Stimulated activated CD8-positive, alpha-beta memory T cell treated with anti-CD3 and anti-CD28 coated beads, Interleukin-12 subunit alpha, Interleukin-12 subunit beta, amount 100 ng/mL, for 1 hour (primary cell): Measurements from ENCODE around the gene THRB.

Experiments
- DNase-seq: peaks from one replicate; pipeline ENCODE4 v3.0.0-alpha.2; 2020; ENCODE audit warnings: low read depth

Gene THRB

DNA sequence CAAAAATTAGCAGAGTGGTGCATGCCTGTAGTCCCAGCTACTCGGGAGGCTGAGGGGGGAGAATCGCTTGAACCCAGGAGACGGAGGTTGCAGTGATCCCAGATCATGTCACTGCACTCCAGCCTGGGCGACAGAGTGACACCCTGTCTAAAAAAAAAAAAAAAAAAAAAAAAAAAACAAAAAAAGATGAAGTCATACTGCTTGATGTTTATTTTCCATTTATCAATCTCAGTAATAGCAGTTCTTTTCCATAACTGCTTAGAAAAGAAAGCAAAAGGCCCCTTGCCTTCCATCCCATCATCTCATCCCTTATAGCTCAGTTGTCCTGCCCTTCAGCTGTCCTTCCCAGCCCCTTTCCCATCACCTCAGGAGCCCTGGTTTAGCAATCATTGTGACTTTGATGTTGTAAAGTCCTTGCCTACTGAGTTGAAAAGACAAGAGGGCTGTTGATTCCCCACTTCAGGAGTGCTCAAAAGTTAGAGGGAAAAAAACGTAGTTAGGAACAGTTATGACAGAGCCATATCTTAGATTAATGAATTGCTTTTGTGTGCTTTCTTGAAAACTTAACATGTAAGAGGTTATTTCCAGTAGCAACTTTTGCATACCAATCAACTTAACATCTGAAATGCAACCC, 18.0 kb upstream of the THRB start:
- no peak for DNase-seq

- DNase-seq: no peak
Measured at GRCh38 chr3:24510030-24510648, 15.5 kb upstream of the THRB start.

- no peak for DNase-seq
Measured at GRCh38 chr3:24508423-24508839, 13.8 kb upstream of the THRB start.

DNA sequence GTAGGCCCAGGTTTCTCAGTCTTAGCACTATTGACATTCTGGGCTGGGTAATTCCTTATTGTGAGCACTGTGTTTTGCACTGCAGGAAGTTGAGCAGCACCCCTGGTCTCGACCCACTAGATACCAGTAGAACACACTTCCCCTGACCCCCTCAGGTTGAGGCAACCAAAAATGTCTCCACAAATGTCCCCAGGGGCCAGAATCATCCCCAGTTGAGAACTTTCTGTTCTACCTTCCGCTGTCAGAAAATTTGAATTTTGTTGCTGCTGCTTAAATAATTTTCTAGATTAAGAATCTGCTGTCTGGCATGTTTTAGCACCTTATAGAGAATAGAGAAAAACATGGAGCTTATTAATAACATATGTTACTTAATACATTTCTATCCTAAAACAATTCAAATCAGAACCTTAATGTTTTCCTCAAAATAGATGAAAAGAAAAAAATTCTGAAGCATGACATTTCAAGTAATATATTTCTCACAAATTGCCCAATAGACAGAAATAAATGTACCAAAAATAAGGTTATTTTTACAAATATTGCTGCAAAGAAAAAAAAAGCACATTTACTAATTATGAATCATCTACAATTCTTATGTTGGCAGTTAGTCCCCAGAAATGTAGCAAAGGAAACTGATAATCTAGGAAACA, 13.2 kb upstream of the THRB start:
- DNase-seq: no peak

DNA sequence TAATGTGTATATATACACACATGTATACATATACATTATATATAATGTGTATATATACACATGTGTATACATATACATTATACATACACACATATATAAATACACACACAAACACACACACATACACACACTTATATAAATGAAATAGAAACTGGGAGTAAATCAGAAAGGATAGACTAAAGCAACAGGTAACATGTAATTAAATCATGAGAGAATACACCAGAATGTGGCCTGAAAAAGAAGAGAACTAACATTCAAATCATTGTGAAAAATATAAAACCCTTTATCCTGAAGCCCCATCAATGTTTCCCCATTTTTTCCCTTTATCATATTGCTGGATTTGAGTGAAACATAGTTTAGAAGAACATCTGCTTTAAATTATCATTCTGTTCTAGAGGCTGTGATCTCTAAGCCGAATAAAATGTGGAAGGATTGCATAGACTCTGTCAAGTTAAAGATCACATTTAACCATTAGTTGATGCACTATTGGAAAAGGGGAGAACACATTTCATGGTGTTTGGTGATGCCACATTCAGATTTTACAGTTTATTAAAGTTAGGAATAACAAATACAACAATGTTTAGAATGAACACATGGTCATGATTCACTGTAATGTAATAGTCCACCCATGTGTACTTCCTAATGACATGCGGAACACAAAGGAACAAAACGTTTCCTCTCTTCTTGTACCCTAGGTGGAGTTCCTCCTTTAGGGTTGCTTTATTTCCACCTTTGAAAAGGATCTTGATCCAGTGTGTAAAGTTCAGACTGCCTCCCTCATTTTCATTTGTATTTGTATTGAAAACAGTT, 12.5 kb upstream of the THRB start:
- DNase-seq: no peak

GRCh38 chr3:24505691-24506550, 11.3 kb upstream of the THRB start:
- no peak for DNase-seq

DNA sequence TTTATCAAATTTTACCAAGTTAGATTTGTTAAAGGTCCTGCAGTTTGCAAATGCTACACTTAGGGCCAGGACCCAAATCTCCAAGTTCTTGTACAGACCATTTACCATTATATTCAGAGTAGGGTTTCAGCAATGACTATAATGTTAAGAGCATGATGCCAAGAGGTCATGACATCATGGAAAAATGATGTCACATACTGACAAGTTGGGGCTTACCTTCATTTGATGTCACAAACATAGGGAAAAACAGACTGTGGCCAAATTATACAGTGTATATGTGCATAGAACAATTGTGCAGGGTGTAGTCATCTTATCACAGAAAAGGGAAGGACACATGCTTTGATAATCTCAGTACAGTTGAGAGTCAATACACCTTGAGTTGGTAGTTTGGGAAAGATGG, 10.1 kb upstream of the THRB start:
- no peak for DNase-seq

DNA sequence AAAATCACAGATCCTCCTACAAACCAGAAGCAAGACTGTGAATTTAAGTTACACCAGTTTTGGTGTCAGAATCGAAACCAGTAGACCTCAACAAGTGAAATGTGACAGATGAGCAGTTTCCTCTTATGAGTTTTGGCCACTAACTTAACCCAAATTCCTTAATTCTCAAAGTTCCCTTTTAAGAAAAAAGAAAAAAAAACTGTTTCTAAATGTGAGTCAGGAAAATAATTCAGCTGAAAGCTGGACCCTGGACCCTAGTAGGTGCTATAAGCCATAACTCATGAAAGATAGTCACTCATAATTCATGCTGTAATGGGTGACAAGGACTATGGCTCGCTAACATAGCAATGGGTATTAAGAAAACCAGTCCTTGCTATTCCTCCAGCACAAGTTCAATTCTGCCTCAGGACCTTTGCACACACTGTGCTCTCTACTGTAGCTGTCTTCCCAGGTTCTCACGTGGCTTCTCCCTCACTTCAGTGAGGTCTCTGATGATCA, 9.0 kb upstream of the THRB start:
- DNase-seq: no peak

DNA sequence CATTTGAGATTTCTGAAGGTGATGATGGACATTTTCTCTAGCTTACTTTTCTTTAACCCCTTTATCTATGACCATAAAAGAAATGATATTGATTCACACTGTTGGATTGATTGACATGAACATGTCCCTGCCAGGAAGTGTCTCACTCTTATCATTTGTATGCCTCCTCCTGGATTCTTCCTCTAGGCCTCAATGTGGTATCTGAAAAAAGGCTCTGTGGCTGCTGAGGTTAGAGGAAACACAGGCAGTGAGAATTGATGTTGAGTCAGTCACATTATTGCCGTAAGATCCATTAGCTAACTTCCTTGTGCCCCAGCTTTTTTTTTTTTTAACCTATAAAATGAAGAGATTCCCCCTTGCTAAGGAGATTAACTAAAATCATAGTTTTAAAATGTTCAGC, 8.0 kb upstream of the THRB start:
- no peak for DNase-seq

DNA sequence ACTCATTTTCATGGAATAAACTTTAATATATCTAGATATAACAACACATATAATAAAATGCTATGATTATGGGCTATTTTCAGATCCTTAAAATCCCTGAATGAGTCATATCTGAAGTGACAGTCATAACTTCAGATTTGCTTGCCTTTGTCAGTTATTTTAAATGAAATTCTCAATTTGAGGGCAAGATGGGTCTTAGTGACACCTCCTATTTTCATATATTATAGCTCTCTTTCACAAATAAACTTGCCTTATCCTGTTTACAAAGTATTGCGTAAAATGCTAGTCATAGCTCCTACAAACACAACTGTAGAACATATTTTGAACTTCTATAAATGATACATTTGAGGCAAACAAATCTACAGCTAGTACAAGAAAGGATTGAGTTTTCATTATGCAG, 6.2 kb upstream of the THRB start:
- no peak for DNase-seq

DNA sequence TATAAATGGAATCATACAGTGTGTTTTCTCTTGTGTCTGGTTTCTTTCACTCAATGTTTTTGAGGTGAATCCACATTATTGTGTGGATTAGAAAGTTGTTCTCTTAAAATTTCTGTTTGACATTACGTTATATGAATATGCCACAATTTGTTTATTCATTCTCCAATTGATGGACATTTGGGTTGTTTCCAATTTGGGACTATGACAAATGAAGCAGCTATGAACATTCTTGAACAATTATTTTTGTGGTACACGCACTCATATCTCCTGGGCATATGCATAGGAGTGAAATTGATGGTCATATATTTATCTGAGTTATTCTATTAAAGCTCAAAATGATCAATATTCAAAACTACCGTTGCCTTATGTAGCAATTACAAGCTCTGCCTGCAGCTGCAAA, 5.3 kb upstream of the THRB start:
- DNase-seq: no peak

- DNase-seq: no peak
Measured at GRCh38 chr3:24498796-24499195, 4.1 kb upstream of the THRB start.

GRCh38 chr3:24498391-24498790, 3.7 kb upstream of the THRB start:
- DNase-seq: no peak

DNA sequence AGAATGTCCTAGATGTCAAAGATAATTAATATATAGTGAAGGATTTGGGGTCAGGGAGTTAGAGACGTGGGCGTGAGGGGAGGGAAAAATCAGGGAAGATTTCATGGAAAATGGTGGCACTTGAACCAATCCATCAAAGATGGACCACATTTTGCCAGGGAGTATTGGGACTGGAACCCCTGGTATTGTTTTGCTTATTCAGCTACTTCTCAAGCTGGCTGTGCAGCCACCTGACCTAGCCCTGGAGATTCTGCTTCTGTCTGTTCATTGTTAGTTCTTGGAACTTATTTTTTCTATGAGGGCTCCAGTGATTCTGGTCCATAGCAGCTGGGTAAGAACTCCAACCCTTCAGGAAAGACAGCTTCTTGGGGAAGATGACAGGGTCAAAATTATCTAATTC, 3.3 kb upstream of the THRB start:
- DNase-seq: no peak

DNA sequence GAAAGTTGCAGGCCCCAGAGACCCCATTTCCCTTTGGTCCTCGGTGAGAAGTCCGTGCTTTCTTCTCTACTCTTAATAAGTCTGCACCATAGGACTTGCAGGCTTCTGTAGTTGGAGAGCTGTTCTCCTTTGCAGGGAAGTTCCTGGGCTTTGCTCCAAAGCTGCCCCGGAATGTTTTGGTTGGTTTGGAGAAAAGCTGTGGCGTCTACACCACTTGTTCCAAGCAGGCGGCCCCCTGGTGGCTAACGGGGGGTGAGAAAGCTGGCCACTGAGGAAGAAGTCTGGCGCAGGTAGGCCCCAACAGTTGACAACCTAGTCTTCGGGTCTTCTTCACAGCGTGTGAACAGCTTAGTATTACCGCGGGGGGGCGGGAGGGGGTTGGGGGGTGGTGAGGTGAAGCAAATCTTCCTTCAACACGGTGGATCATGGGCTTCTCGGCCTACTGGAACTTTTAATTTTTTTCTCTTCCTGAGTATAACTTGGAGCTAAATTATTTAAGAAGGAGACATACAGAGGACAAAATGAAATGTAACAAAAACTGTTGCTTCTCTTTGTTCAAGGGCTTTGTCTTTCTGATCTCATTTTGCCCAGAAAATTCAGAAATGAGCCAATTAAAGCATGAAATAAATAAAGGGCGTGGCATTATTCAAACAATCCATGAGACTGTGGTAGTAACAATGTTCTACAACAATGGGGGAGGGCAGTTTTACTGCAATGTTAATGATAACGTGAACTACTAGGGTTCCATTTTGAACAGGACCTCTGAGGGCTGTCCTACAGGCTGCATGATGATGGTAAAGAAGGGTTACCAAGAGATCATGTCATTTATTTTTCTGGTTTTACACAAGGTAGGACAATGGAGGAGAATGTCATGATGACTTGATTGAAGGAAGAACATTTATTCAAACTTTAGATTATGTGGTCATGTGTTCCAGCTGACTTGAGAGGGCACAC, 2.2 kb upstream of the THRB start:
- no peak for DNase-seq

DNA sequence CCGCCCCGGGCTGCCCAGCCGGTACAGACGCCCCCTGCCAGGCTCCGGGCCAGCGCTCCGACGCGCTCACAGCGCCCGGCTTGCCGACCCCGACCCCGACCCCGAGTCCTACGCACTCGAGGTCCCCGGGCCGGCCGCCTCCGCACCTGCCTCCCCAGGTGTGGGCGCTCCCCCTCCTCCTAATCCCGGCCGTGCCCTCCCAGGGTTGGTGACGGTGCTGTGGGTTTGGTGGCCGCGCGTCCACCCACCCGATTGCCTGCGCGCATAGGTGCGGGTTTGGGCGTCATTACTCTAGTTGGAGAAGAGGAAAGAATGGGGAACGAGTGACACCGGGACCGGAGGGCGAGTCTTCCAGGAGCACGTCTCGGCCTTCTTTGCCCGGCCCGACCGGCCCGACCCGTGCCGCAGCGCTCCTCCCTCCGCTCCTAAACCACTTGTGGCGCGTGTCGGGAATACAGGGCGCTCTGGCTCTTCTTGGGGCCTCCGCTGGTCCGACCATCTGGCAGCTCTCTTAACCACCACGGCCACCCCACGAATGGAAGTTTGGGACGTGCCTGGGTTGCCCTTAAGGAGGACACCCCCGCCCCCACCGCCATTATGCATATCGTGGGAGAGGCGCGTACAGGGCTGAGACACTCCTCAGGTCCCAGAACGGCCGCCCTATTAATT, 810 bp upstream of the THRB start:
- DNase-seq: no peak

- DNase-seq: no peak
Measured at GRCh38 chr3:24493746-24494617, 668 bp downstream of the THRB start.

DNA sequence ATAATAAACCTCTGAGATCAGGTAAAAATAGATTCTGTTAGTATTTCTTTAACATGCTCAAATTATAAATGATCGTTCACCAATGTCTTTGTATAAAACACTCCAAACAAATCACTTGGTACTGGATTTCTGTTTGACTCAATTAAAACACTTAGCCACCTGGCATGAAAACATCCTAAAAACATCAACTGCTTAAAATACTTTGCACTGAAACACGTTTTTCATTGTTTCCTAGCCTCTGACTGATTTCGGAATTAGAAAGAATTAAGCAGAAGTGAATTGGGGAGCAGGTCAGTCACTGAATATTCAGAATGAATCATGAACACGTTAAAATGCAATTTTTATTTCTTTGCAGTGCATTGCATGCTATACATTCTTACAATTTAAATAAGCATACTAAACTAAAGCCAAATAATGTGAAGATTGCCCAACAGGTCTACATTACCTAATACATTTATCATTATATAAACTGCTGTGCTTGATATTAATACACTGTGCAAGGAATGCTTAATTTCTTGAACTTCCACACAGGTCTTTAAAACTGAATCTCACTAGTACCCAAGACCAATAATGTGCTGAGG, 1.6 kb downstream of the THRB start:
- no peak for DNase-seq

DNA sequence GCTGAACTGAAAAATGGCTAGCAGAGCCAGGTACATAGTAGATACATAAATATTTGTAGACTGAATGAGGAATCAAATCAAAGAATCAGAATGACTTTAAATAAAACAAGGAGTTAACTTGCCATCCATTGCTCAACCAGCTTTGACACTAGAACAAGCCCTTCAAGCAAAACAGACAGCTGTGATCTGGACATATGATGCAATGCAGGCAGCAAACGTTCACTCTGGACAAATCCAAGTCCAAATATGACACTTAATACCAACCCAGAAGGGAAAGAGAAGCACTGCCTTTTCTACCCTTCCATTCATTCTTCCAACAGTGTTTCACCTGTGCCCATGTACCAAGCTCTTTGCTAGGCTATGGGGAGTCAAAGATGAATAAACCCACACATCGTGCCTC, 4.5 kb downstream of the THRB start:
- no peak for DNase-seq
